Type B pancreatic cell (in vitro differentiated cells): ENCODE measurements around the gene CCDC82. TPM values are rescaled to one million over a fixed set of nuclear protein-coding genes. Genes with fewer than 3 reads are reported as not detected.

Experiments
- DNase-seq: peaks from one replicate; pipeline ENCODE4 v3.0.0; 2021; ENCODE audit warnings: mixed read lengths; ENCODE audit not compliant: unreplicated experiment; ENCODE audit errors: extremely low spot score
- H3K27ac Mint-ChIP-seq: 2 replicates; pipeline ENCODE4 v1.8.0; 2021; ENCODE audit warnings: mild to moderate bottlenecking, mixed read lengths
- H3K27me3 Mint-ChIP-seq: 2 replicates; pipeline ENCODE4 v1.8.0; 2021; ENCODE audit warnings: mixed read lengths
- H3K36me3 Mint-ChIP-seq: 2 replicates; pipeline ENCODE4 v1.8.0; 2021; ENCODE audit warnings: mixed read lengths
- H3K4me1 Mint-ChIP-seq: one replicate; pipeline ENCODE4 v1.8.0; 2021; ENCODE audit warnings: mixed read lengths; ENCODE audit not compliant: unreplicated experiment
- H3K4me3 Mint-ChIP-seq: 2 replicates; pipeline ENCODE4 v1.8.0; 2021; ENCODE audit warnings: mild to moderate bottlenecking, mixed read lengths
- H3K9me3 Mint-ChIP-seq: 2 replicates; pipeline ENCODE4 v1.8.0; 2021; ENCODE audit warnings: mixed read lengths
- CTCF ChIP-seq: fragments of 200-600 bp; sonication (generic); conservative IDR thresholded peaks from 2 replicates; pipeline ENCODE4 v1.5.0; 2021; ENCODE audit warnings: antibody characterized with exemption, mild to moderate bottlenecking
- microRNA-seq: library from miRNA; unstranded; fragments of <30 nt; microRNA quantifications from one replicate; pipeline ENCODE4, GENCODE V29; 2020
- total RNA-seq: library from RNA; stranded (reverse); gene quantifications from 2 replicates; pipeline ENCODE4 v1.2.1, GENCODE V29; 2021; ENCODE audit warnings: low replicate concordance

The CCDC82 gene
- total RNA-seq, 1 donor from 2014 or later: 21.7 TPM

DNA sequence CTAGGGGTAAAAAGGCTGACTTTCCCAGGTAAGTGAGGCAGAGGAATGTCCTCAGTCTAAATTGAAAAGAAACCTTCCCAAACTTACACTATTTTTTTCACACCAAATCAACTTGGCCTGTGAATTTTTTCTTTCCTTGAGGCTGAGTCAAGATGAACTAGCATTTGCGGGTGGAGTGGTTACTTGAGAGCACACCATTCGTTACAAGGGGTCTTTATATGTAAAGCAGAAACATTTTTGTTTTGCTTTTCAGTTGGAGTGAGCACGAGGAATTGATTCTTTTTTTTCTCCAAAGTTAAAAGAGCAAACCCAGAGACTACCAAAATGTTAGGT lies 83.1 kb downstream of the CCDC82 start:
- H3K4me1 Mint-ChIP-seq: peaks cover 53% of the 10 kb centered on the region
- no peaks in the 10 kb centered on the region for H3K9me3 Mint-ChIP-seq

DNA sequence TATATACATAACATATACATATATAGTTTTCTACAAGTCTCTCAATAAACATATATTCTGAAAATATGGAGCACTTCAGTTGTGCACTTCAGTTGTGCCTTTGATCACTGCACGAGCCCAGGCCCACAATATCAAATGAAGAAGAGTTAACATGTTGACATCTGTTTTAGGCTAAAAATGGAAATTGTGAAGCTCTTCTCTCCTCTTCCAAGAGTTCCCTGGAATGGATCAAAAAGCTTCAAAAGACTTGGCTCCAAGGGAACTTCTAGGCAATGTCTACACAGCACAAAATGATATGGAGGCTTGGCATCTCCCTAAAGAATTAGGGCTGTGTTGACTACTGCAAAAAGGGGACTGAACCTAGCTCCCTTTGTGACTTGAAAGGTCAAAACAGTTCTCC lies 83.6 kb downstream of the CCDC82 start:
- peaks cover 5% of the 10 kb centered on the region for H3K36me3 Mint-ChIP-seq
- H3K27ac Mint-ChIP-seq: peak overlapping the region; percentile 86
- H3K9me3 Mint-ChIP-seq: no peaks in the 10 kb centered on the region
- peaks cover 49% of the 10 kb centered on the region for H3K4me1 Mint-ChIP-seq
- H3K27me3 Mint-ChIP-seq: no peaks in the 10 kb centered on the region
- TF ChIP-seq CTCF: no peak
- H3K4me3 Mint-ChIP-seq: peak overlapping the region; percentile 69
- no peak for DNase-seq

More for the DNA sequence above, 83.1 kb downstream of the CCDC82 start:
- peak overlapping the region; percentile 69 for H3K4me3 Mint-ChIP-seq
- TF ChIP-seq CTCF: no peak
- H3K27ac Mint-ChIP-seq: peak overlapping the region; percentile 86
- no peak for DNase-seq
- H3K27me3 Mint-ChIP-seq: no peaks in the 10 kb centered on the region
- peaks cover 5% of the 10 kb centered on the region for H3K36me3 Mint-ChIP-seq

DNA sequence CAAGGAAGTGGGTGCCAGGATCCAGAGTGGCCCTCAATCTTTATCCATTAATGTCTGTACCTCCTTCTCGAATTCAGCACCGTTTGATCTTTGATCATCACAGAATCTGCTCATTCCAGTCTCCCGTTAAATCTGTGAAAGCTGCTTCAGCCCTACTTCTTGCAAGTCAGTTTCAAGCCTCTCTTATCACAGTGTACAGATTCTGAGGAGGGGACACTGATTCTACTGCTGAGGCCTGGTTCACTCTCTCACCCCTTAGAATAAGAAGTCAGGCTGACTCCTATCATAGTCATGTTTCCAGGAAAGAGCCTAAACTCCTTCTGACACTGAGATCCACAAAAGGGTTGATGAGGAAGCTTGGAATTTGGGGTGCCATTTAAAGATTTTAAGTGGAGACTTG lies 85.7 kb downstream of the CCDC82 start:
- TF ChIP-seq CTCF: no peak
- no peak overlapping the region for H3K4me3 Mint-ChIP-seq
- no peak for DNase-seq
- peaks cover 49% of the 10 kb centered on the region for H3K4me1 Mint-ChIP-seq
- peaks cover 18% of the 10 kb centered on the region for H3K36me3 Mint-ChIP-seq
- H3K9me3 Mint-ChIP-seq: peaks cover 4% of the 10 kb centered on the region
- no peaks in the 10 kb centered on the region for H3K27me3 Mint-ChIP-seq
- H3K27ac Mint-ChIP-seq: no peak overlapping the region

GRCh38 chr11:96303064-96303463 lies 86.6 kb downstream of the CCDC82 start:
- DNase-seq: no peak
- Mint-ChIP-seq H3K4me3 (no peak overlapping the region), H3K27me3 (no peaks in the 10 kb centered on the region), H3K36me3 (peaks cover 22% of the 10 kb centered on the region), H3K4me1 (peaks cover 45% of the 10 kb centered on the region), H3K9me3 (peaks cover 4% of the 10 kb centered on the region), H3K27ac (no peak overlapping the region)
- no peak for TF ChIP-seq CTCF

Small RNAs within 50 kb of the gene (microRNA-seq; reads per million reads assigned to microRNA genes)
- gene MIR1260B: not detected

Other genes starting within 250 kb of the CCDC82 start
- 20.8 and 33.6 TPM in 2 replicates for gene MAML2, start 46.7 kb downstream of the CCDC82 start, total RNA-seq
- gene JRKL, start 101 bp upstream of the CCDC82 start, total RNA-seq: 11.5 and 13.9 TPM in 2 replicates